ENCODE measurements around the gene HKDC1.

HKDC1 gene

GRCh38 chr10:69218831-69219230 is 1.3 kb upstream of the HKDC1 start:
- Histone ChIP-seq H3K27me3 (ENCODE audit: control insufficient read depth, insufficient read depth, low read length) (no peaks in the 10 kb centered on the region), H3K36me3 (ENCODE audit: control insufficient read depth, insufficient read depth, low read length) (no peaks in the 10 kb centered on the region), H3K4me3 (ENCODE audit: low read depth, low read length) (no peak overlapping the region), H3K9ac (ENCODE audit: low read depth, low read length) (no peak overlapping the region), H3K4me1 (ENCODE audit: control insufficient read depth, insufficient read depth, low read length) (peaks cover 4% of the 10 kb centered on the region), H3K9me3 (ENCODE audit: control insufficient read depth, insufficient read depth, low read length) (no peaks in the 10 kb centered on the region)

- Histone ChIP-seq H3K9ac (ENCODE audit: low read depth, low read length) (no peak overlapping the region), H3K4me3 (ENCODE audit: low read depth, low read length) (no peak overlapping the region), H3K4me1 (ENCODE audit: control insufficient read depth, insufficient read depth, low read length) (peaks cover 4% of the 10 kb centered on the region), H3K27me3 (ENCODE audit: control insufficient read depth, insufficient read depth, low read length) (no peaks in the 10 kb centered on the region), H3K9me3 (ENCODE audit: control insufficient read depth, insufficient read depth, low read length) (no peaks in the 10 kb centered on the region), H3K36me3 (ENCODE audit: control insufficient read depth, insufficient read depth, low read length) (no peaks in the 10 kb centered on the region)
Observed at GRCh38 chr10:69220507-69220906, 375 bp downstream of the HKDC1 start.

GRCh38 chr10:69222157-69223027 is 2.3 kb downstream of the HKDC1 start:
- Histone ChIP-seq H3K9me3 (ENCODE audit: control insufficient read depth, insufficient read depth, low read length) (no peaks in the 10 kb centered on the region), H3K4me3 (ENCODE audit: low read depth, low read length) (no peak overlapping the region), H3K36me3 (ENCODE audit: control insufficient read depth, insufficient read depth, low read length) (no peaks in the 10 kb centered on the region), H3K27me3 (ENCODE audit: control insufficient read depth, insufficient read depth, low read length) (no peaks in the 10 kb centered on the region), H3K4me1 (ENCODE audit: control insufficient read depth, insufficient read depth, low read length) (peaks cover 4% of the 10 kb centered on the region), H3K9ac (ENCODE audit: low read depth, low read length) (no peak overlapping the region)

GRCh38 chr10:69223028-69223342 is 2.9 kb downstream of the HKDC1 start:
- Histone ChIP-seq H3K36me3 (ENCODE audit: control insufficient read depth, insufficient read depth, low read length) (no peaks in the 10 kb centered on the region), H3K9me3 (ENCODE audit: control insufficient read depth, insufficient read depth, low read length) (no peaks in the 10 kb centered on the region), H3K4me3 (ENCODE audit: low read depth, low read length) (no peak overlapping the region), H3K27me3 (ENCODE audit: control insufficient read depth, insufficient read depth, low read length) (no peaks in the 10 kb centered on the region), H3K4me1 (ENCODE audit: control insufficient read depth, insufficient read depth, low read length) (peaks cover 4% of the 10 kb centered on the region), H3K9ac (ENCODE audit: low read depth, low read length) (no peak overlapping the region)

GRCh38 chr10:69224862-69225657 is 4.9 kb downstream of the HKDC1 start:
- H3K27me3 ChIP-seq (ENCODE audit: control insufficient read depth, insufficient read depth, low read length) = no peaks in the 10 kb centered on the region
- no peak overlapping the region for H3K9ac ChIP-seq (ENCODE audit: low read depth, low read length)
- H3K4me1 ChIP-seq (ENCODE audit: control insufficient read depth, insufficient read depth, low read length) = peaks cover 4% of the 10 kb centered on the region

GRCh38 chr10:69225681-69226080 is 5.5 kb downstream of the HKDC1 start:
- Histone ChIP-seq H3K9ac (ENCODE audit: low read depth, low read length) (no peak overlapping the region), H3K4me1 (ENCODE audit: control insufficient read depth, insufficient read depth, low read length) (peaks cover 4% of the 10 kb centered on the region), H3K36me3 (ENCODE audit: control insufficient read depth, insufficient read depth, low read length) (no peaks in the 10 kb centered on the region)

More at GRCh38 chr10:69224862-69225657, 4.9 kb downstream of the HKDC1 start:
- no peak overlapping the region for H3K4me3 ChIP-seq (ENCODE audit: low read depth, low read length)
- no peaks in the 10 kb centered on the region for H3K9me3 ChIP-seq (ENCODE audit: control insufficient read depth, insufficient read depth, low read length)
- no peaks in the 10 kb centered on the region for H3K36me3 ChIP-seq (ENCODE audit: control insufficient read depth, insufficient read depth, low read length)

DNA sequence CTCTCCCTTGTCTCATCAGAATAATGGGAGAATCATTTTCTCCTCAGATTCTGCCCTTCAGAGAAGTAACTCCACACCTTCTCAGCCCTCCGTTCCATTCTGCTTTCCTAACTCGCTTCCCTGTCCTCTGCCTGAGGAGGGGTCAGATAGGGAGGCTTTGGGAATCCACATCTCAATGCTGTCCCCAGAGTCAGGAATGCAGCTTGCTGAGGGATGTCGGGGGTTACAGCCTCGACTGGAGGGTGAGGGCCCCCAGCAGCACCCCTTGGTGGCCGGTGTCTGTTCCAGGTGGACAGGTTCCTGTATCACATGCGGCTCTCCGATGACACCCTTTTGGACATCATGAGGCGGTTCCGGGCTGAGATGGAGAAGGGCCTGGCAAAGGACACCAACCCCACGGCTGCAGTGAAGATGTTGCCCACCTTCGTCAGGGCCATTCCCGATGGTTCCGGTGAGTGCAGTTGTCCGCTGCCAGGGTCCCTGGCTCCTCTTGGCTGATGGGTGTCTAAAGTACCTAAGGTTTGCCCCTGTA is 6.9 kb downstream of the HKDC1 start:
- Histone ChIP-seq H3K9me3 (ENCODE audit: control insufficient read depth, insufficient read depth, low read length) (no peaks in the 10 kb centered on the region), H3K4me3 (ENCODE audit: low read depth, low read length) (no peak overlapping the region), H3K27me3 (ENCODE audit: control insufficient read depth, insufficient read depth, low read length) (no peaks in the 10 kb centered on the region), H3K36me3 (ENCODE audit: control insufficient read depth, insufficient read depth, low read length) (no peaks in the 10 kb centered on the region), H3K9ac (ENCODE audit: low read depth, low read length) (no peak overlapping the region), H3K4me1 (ENCODE audit: control insufficient read depth, insufficient read depth, low read length) (peaks cover 4% of the 10 kb centered on the region)

More at GRCh38 chr10:69225681-69226080, 5.5 kb downstream of the HKDC1 start:
- Histone ChIP-seq H3K9me3 (ENCODE audit: control insufficient read depth, insufficient read depth, low read length) (no peaks in the 10 kb centered on the region), H3K4me3 (ENCODE audit: low read depth, low read length) (no peak overlapping the region), H3K27me3 (ENCODE audit: control insufficient read depth, insufficient read depth, low read length) (no peaks in the 10 kb centered on the region)

DNA sequence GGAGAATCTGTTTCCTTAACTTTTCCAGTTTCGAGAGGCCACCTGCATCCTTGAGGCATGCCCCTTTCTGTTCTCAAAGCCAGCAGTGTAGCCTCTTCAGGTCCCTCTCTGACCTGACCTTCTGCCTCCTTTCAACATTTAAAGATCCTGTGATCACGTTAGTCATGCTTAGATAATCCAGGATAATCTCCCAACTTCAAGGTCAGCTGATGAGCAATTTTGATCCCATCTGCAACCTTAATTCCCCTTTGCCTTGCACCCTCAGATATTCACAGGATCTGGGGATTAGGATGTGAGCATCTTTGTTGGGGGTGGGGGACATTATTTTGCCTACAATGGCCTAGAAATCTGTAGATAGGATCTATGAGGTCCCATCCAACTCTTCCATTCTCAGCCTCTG is 8.0 kb downstream of the HKDC1 start:
- Histone ChIP-seq H3K4me1 (ENCODE audit: control insufficient read depth, insufficient read depth, low read length) (no peaks in the 10 kb centered on the region), H3K9me3 (ENCODE audit: control insufficient read depth, insufficient read depth, low read length) (no peaks in the 10 kb centered on the region), H3K27me3 (ENCODE audit: control insufficient read depth, insufficient read depth, low read length) (no peaks in the 10 kb centered on the region), H3K4me3 (ENCODE audit: low read depth, low read length) (no peak overlapping the region), H3K36me3 (ENCODE audit: control insufficient read depth, insufficient read depth, low read length) (no peaks in the 10 kb centered on the region), H3K9ac (ENCODE audit: low read depth, low read length) (no peak overlapping the region)

DNA sequence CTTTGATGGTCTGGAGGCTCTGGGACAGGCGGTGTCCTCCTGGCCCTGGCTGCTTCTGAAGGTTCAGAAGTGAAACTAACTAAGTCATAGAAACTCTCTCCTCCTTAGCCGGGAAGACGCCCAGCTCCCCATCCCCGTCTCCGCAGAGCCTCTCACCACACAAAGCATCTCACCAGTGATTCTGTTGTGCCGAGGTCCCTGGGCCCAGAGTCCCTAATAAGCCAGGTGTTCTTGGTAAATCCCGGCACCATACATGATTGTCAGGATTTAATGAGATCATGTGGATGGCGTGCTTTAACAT is 9.4 kb downstream of the HKDC1 start:
- no peaks in the 10 kb centered on the region for H3K4me1 ChIP-seq (ENCODE audit: control insufficient read depth, insufficient read depth, low read length)
- H3K27me3 ChIP-seq (ENCODE audit: control insufficient read depth, insufficient read depth, low read length) = no peaks in the 10 kb centered on the region
- H3K4me3 ChIP-seq (ENCODE audit: low read depth, low read length) = no peak overlapping the region
- no peaks in the 10 kb centered on the region for H3K36me3 ChIP-seq (ENCODE audit: control insufficient read depth, insufficient read depth, low read length)
- no peak overlapping the region for H3K9ac ChIP-seq (ENCODE audit: low read depth, low read length)
- no peaks in the 10 kb centered on the region for H3K9me3 ChIP-seq (ENCODE audit: control insufficient read depth, insufficient read depth, low read length)

DNA sequence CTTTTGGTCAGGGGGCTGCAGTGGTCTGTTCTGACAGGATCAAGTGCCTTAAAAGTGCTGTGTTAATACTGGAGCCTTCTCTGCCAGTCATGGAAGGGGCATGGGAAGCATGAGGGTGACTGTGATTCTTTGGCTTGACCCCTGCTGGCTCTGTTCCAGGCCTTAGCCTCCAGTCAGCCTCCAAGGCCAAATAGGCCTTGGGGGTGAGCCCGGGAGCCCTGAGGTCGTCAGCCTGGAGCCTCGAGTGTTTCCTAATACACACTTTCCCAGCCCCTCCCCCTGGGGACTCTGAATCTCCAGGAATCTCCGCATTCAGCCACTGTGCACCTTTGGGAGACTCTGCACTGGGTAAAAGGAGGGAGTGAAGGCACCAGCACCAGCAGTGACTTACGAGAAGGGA is 10.0 kb downstream of the HKDC1 start:
- H3K36me3 ChIP-seq (ENCODE audit: control insufficient read depth, insufficient read depth, low read length) = no peaks in the 10 kb centered on the region
- H3K9me3 ChIP-seq (ENCODE audit: control insufficient read depth, insufficient read depth, low read length) = no peaks in the 10 kb centered on the region
- H3K4me3 ChIP-seq (ENCODE audit: low read depth, low read length) = no peak overlapping the region
- H3K4me1 ChIP-seq (ENCODE audit: control insufficient read depth, insufficient read depth, low read length) = no peaks in the 10 kb centered on the region
- H3K27me3 ChIP-seq (ENCODE audit: control insufficient read depth, insufficient read depth, low read length) = no peaks in the 10 kb centered on the region
- no peak overlapping the region for H3K9ac ChIP-seq (ENCODE audit: low read depth, low read length)

GRCh38 chr10:69232252-69232651 is 12.1 kb downstream of the HKDC1 start:
- Histone ChIP-seq H3K4me1 (ENCODE audit: control insufficient read depth, insufficient read depth, low read length) (no peaks in the 10 kb centered on the region), H3K9me3 (ENCODE audit: control insufficient read depth, insufficient read depth, low read length) (no peaks in the 10 kb centered on the region), H3K4me3 (ENCODE audit: low read depth, low read length) (no peak overlapping the region)

More at GRCh38 chr10:69232252-69232651, 12.1 kb downstream of the HKDC1 start:
- Histone ChIP-seq H3K9ac (ENCODE audit: low read depth, low read length) (no peak overlapping the region), H3K36me3 (ENCODE audit: control insufficient read depth, insufficient read depth, low read length) (no peaks in the 10 kb centered on the region), H3K27me3 (ENCODE audit: control insufficient read depth, insufficient read depth, low read length) (no peaks in the 10 kb centered on the region)
